Breast epithelium (tissue), 4 donors: ENCODE measurements around the gene IGFN1. TPM values are rescaled to one million over a fixed set of nuclear protein-coding genes. Genes with fewer than 3 reads are reported as not detected.

Experiments
- DNase-seq, 2 donors: peaks; one replicate each; pipeline ENCODE4 v3.0.0-alpha.2; 2019; ENCODE audit warnings: low spot score in 2 of 2
- H3K27ac ChIP-seq, 2 donors: fragments of 200-600 bp; sonication (generic) in 1 of 2; one replicate each; pipeline ENCODE4 v1.5.1; 2016 to 2019; ENCODE audit warnings: mild to moderate bottlenecking in 1 of 2
- H3K27me3 ChIP-seq, 2 donors: fragments of 200-600 bp; sonication (generic) in 1 of 2; one replicate each; pipeline versions ENCODE4 v1.5.1 to v1.6.0; 2017 to 2019; ENCODE audit warnings: control low read depth in 1 of 2, mild to moderate bottlenecking in 1 of 2
- H3K36me3 ChIP-seq: fragments of 200-600 bp; one replicate; pipeline ENCODE4 v1.5.1; 2019
- H3K4me1 ChIP-seq, 2 donors: fragments of 200-600 bp; sonication (generic); one replicate each; pipeline ENCODE4 v1.5.1; 2016 to 2019; ENCODE audit warnings: control low read depth in 1 of 2
- H3K4me3 ChIP-seq, 3 donors: fragments of 200-600 bp; sonication (generic); 1 replicate in 2 of 3; 2 replicates in 1 of 3; pipeline ENCODE4 v1.5.1; 2016 to 2019; ENCODE audit warnings: mild to moderate bottlenecking in 3 of 3, moderate library complexity in 2 of 3
- H3K9me3 ChIP-seq, 2 donors: fragments of 200-600 bp; sonication (generic) in 1 of 2; one replicate each; pipeline ENCODE4 v1.5.1; 2016 to 2019; ENCODE audit warnings: control low read depth in 1 of 2
- CTCF ChIP-seq, 3 donors: fragments of 450-650 bp; IDR thresholded peaks; one replicate each; pipeline ENCODE4 v1.5.1; 2016 to 2017; ENCODE audit warnings: antibody characterized with exemption in 3 of 3, mild to moderate bottlenecking in 3 of 3, moderate library complexity in 3 of 3
- POLR2A ChIP-seq: fragments of 450-650 bp; IDR thresholded peaks from one replicate; pipeline ENCODE4 v1.6.1; 2016; ENCODE audit warnings: antibody characterized with exemption, mild to moderate bottlenecking, moderate library complexity
- POLR2AphosphoS5 ChIP-seq, 3 donors: sonication (generic); formaldehyde crosslinking; IDR thresholded peaks; one replicate each; pipeline ENCODE4 v1.6.1; 2017; ENCODE audit warnings: antibody characterized with exemption in 3 of 3
- intact Hi-C: fragments of 100-400 bp; cut with DNase I; formaldehyde crosslinking; loops from one replicate; pipeline ENCODE4 v1.15.1; 2023; ENCODE audit warnings: low total_unique reads
- total RNA-seq, 3 donors: library from RNA; depleted of rRNA; stranded (reverse); fragments of >200 nt; gene quantifications; one replicate each; pipeline ENCODE4 v1.1.0, GENCODE V29; 2016

IGFN1 gene
- total RNA-seq, 3 donors from 2014 or later, result 0.33 to 1.3 (median 0.59) TPM

GRCh38 chr1:201142849-201143725 is 47.5 kb upstream of the IGFN1 start:
- no peaks in the 10 kb centered on the region for H3K9me3 ChIP-seq
- no peak for DNase-seq
- no peak overlapping the region for H3K4me3 ChIP-seq
- H3K27me3 ChIP-seq, result no peaks in the 10 kb centered on the region
- peaks cover 4% of the 10 kb centered on the region for H3K36me3 ChIP-seq
- no peaks in the 10 kb centered on the region for H3K4me1 ChIP-seq
- intact Hi-C loops, result loop anchor here (2.0 kb wide), 1 partner anchor 36 kb away; no protein-coding TSS in a partner anchor
- TF ChIP-seq POLR2A (no peak), POLR2AphosphoS5 (IDR thresholded peaks at IDR 0.05) (no peak), CTCF (IDR thresholded peaks at IDR 0.05) (no peak)
- no peak overlapping the region for H3K27ac ChIP-seq

- no peak for DNase-seq
- intact Hi-C loops, result loop anchor here (2.0 kb wide), 1 partner anchor 37 kb away; no protein-coding TSS in a partner anchor
- no peaks in the 10 kb centered on the region for H3K27me3 ChIP-seq
- H3K4me3 ChIP-seq, result no peak overlapping the region
- no peak overlapping the region for H3K27ac ChIP-seq
- no peaks in the 10 kb centered on the region for H3K4me1 ChIP-seq
- H3K9me3 ChIP-seq, result no peaks in the 10 kb centered on the region
- peaks cover 4% of the 10 kb centered on the region for H3K36me3 ChIP-seq
- TF ChIP-seq POLR2A (no peak), POLR2AphosphoS5 (IDR thresholded peaks at IDR 0.05) (no peak), CTCF (IDR thresholded peaks at IDR 0.05) (no peak)
Observed at GRCh38 chr1:201143726-201144635, 46.6 kb upstream of the IGFN1 start.

- Histone ChIP-seq H3K27ac (no peak overlapping the region), H3K9me3 (no peaks in the 10 kb centered on the region), H3K4me1 (no peaks in the 10 kb centered on the region), H3K4me3 (no peak overlapping the region), H3K27me3 (no peaks in the 10 kb centered on the region), H3K36me3 (peaks cover 4% of the 10 kb centered on the region)
- intact Hi-C loops, result no loop called here
- TF ChIP-seq CTCF (IDR thresholded peaks at IDR 0.05) (no peak), POLR2A (no peak)
- no peak for DNase-seq
Observed at GRCh38 chr1:201144701-201145100, 45.9 kb upstream of the IGFN1 start.

GRCh38 chr1:201145132-201145531 is 45.5 kb upstream of the IGFN1 start:
- no peak for TF ChIP-seq CTCF (IDR thresholded peaks at IDR 0.05)
- TF ChIP-seq POLR2A, result no peak
- no peak for TF ChIP-seq POLR2AphosphoS5 (IDR thresholded peaks at IDR 0.05)
- H3K4me1 ChIP-seq, result no peaks in the 10 kb centered on the region
- no peaks in the 10 kb centered on the region for H3K27me3 ChIP-seq
- no peaks in the 10 kb centered on the region for H3K9me3 ChIP-seq
- intact Hi-C loops, result no loop called here
- no peak overlapping the region for H3K4me3 ChIP-seq
- DNase-seq, result no peak
- H3K36me3 ChIP-seq, result peaks cover 4% of the 10 kb centered on the region
- no peak overlapping the region for H3K27ac ChIP-seq
